ENCODE data around the gene YARS1.

GRCh38 chr1:32767641-32768040, 49.5 kb downstream of the YARS1 start:
- TF ChIP-seq CTCF (IDR thresholded peaks at IDR 0.05; ENCODE audit: low read depth, low read length, poor library complexity, severe bottlenecking) (no peak), EZH2phosphoT487 (IDR thresholded peaks at IDR 0.05; ENCODE audit: borderline replicate concordance, low read length) (no peak)
